Inferior parietal cortex (tissue), 1 donor: ENCODE measurements around the gene DOCK2.

Experiments used
- DNase-seq: peaks from one replicate; pipeline ENCODE4 v3.0.0-alpha.2; 2016; ENCODE audit errors: extremely low spot score

The DOCK2 gene

DNA sequence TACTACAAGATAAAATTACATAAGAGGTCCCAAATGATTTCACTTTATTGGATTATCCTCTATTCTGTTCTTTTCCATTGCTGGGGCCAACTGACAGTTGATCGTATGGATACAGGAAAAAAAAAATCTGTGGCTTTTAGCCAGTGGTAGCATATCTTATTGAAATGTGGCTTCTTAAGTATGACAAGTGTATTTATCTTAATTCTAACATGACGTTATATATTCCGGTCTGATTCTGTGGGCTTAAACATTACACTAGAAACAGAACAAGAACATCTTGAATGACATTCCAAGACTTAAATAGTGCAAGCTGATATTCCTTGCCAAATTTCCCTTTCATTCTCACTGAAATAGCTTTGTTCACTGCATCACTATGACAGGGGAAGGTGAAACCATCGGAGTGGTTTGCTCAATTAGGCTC lies 225.3 kb downstream of the DOCK2 start:
- no peak for DNase-seq

DNA sequence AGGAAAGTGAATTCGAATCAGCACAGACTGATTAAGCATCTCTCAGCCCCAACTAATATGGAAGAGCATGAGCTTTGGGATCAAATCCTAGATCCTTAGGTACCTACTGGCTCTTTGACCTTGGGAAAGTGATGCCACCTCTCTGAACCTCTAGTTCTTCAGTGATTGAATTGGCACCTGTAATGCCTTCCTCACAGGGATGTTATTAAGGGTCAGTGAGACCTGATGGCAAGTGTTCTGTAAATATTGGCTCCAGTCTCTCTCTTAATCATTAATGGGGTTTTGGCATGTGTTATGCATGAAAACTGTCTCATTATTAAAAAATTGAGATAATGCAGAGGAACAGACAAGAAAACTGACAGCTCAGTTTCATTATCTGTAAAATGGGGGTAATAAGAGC lies 227.4 kb downstream of the DOCK2 start:
- DNase-seq, result no peak

DNA sequence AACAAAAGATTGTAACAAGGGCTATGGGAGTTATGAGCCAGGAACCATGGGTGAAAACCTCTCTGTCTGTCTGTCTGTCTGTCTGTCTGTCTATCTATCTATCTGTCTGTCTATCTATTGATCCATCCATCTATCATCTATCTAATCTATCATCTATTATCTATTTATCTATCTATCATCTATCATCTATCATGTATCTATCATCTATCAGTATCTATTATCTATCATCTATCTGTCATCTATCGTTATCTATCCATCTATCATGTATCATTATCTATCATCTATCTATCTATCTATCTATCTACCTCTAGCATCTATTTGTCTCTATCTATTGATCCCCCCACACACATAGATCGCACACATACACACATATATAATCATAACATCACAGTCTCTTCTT lies 230.3 kb downstream of the DOCK2 start:
- DNase-seq, result no peak

DNA sequence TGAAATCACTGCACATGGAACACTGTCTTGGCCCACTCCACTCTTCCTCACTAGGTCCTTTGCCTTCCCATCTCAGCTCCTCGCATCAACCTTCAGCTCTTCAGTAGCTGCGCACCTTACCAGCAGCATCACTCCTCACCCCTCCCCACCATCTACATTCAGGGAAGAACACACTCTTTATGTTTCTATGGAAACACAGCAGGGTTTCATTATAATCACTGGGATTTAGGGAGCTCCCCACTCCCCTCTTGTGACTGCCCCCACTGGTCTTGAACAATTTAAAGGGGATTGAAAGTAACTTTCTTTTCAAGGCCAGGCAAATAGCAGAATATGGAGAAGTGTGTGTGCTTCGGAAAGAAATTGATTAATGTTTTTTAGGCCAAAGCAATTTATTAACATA lies 232.0 kb downstream of the DOCK2 start:
- no peak for DNase-seq

DNA sequence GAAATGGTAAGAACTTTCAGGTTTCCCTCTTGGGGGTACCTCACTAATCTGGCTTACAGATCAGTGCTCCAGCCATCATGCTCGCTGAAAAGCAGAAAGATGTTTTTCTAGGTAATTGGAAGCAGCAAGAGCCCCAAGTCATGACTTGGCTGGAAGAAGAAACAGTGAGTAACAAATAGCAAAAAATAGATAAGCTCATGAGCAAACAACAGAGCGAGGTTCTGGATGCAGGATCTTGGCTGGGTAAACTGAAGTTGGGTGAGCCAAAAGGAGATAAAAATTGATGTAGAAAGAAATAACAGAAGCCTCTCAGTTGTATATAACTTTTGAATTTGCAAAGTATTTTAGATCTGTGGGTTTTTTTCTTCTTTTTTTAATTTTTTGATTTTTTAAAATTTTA lies 233.1 kb downstream of the DOCK2 start:
- DNase-seq, result no peak

DNA sequence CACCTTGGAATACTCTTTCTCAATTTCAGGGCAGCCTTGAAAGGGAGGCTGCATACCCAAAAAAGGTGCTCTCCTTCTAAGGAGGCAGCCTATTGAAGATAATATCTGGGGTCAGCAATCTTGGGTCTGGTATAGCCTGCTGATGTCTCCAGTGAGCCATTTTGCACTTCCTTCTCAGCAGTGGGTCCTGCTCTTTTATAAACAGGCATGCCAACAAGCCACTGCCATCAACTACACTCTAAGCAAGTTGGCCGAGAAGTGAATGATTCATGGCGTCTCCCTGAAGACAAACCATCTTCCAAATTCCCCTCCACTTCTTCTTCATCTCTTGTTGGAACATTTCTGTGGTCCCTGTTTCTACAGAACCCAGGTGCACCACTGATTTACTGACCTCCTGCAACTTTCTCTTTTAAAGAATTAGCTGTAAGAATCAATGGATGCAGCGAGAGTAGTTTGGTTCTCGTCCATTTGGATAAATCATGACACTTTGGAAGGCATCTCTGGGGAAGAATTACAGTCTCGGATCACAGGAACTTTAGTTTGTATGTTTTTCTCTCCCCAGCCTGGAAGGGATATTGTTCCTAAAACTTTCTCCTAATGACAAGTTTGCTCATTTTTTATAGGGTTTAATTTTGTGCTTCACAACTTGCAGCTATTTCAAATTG lies 234.9 kb downstream of the DOCK2 start:
- DNase-seq, result no peak

DNA sequence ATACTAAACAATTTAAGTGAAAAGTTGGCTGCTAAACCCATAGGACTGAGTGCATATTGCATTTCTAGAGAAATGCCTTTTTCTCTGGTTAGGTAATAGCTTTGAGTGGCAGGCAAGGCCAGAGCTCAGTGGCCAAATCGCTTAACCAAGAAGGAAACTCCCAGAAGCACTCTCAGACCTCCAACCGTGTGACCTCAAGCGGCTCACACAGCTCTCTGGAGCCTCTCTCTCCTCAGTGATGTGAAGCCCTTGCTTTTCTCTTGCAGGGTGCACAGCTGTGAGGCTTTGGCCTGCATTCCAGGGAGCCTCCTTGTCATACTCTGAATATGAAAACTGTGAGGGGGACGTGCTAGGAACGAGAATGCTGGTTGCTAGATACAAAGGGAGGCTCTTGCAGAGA lies 236.6 kb downstream of the DOCK2 start:
- DNase-seq, result peak; percentile 57

DNA sequence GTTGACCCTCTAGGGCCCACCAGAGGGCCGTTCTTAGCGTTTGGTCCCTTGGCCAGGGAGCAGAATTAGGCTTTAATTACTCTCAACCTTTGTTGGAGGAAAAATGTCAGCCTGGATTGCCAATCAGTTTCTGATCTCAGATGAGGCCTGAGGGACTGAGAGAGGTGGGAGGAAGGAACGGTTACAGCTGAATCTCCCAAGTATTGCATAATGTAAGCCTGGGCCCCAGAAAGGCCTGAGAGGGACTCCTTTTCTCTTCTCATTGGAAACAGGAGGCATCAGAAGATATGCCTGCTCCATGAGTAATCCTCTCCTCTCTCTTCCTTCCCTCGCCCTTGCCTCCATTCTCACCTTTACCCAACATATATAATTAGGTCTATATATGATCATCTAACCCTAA lies 237.5 kb downstream of the DOCK2 start:
- no peak for DNase-seq

DNA sequence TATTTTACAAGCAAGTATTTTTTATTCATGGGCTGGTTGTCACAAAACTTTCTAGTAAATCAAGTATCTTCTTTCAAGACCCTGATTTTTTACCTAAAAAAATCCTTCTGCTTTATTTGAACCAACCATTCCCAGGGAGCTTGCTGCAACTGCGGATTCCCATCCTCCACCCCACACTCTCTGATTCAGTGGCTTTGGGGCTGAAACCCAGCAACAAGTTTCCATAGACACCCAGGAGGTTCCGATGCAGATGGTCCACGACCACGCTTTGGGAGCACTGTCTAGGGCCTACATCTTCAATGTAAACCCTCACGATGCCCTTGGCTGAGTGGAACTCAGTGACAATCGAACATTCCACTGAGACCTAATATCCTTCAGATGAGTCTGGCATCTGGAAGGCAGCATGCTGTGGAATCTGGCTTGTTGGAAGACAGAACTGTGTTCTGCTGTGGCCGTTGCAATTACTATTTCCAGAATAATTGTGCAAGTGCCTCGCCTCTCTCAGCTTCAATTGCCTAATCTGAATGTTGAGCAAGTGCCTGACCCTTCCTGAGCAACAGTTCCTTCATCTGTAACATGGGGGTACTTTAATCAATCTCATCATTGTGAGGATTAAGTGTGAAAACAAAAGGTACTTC lies 238.1 kb downstream of the DOCK2 start:
- DNase-seq, result no peak

DNA sequence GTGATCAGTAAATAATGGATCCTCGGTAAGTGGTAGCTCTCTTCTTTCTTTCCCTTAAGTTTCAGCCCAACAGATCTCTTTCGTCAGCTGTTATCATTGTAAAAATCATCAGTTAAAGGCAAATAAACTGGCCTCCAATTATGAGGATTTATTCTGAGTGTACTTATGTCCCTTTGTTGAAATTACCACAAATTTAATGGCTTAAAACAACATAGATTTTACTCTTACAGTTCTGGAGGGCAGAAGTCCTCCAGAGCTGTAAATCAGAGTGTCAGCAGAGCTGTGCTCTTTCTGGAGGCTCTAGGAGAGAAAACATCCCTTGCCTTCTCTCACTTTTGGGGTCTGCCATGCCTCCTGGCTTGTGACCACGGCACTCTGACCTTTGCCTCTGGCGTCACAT lies 238.7 kb downstream of the DOCK2 start:
- DNase-seq, result no peak

DNA sequence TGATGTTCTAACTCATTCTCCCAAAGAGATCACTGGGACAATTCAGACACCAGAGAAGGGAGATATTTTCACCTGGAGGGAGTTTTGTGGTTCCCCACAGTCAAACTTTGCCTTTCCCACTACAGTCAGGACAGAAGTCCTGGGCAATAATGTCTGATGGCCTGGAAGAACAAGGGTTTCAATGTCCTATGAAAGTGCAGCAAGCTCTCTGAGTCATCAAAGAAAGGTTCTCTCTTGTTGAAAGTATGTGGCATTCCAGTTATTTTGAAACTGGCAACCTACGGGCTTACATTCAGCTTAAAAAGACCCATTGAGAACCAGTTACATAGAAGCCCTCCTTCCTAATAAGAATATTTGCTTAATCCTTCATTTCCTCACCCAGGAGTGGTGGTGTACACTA lies 239.3 kb downstream of the DOCK2 start:
- DNase-seq, result no peak

DNA sequence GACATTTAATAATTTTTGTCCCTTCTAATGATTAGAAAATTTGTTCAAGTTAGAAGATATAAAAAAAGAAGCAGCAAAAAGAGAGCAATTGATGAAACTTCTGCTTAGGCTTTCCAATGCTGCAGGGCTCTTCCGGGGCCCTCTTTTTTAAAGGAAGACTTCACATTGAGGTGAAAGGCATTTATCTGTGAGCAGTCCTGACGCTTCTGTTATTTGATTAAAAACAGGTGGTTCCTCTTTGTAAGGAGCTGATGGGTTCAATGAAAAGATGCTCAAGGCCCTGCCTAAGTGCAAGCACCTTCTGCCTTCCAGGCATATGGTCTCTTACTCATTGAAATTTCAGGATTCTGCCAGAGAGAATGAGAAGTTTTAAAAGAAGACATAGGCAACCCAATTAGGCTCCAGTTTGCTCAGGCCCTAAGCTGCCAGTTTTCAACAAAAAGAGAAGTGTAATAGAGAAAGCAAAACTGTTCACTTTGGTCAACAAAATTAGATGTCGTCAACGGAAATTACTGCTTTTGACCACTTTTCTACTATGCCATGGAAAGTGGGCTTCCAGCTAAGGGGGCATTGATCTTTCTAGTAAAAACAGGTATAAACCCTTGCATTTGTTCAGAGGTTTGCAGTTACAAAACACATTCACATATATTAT lies 243.1 kb downstream of the DOCK2 start:
- DNase-seq, result no peak

DNA sequence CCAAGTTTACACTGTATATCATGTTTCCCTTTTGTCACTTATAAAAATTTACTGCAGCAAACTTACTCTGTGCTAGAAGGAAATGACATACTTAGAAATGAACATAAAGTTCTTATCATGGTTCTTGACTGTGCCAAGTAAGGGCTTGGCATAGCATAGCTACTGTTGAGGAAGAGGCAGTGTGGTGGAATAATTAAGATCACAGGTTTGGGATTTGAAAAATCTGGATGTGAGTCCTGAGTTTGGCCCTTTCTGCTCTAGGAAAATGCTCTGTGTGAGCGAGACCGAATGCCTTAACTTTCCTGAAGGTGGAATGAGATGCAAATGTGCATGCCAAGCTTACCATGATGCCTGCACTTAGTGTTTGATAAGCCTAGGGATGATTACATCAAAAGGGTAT lies 243.7 kb downstream of the DOCK2 start:
- no peak for DNase-seq

DNA sequence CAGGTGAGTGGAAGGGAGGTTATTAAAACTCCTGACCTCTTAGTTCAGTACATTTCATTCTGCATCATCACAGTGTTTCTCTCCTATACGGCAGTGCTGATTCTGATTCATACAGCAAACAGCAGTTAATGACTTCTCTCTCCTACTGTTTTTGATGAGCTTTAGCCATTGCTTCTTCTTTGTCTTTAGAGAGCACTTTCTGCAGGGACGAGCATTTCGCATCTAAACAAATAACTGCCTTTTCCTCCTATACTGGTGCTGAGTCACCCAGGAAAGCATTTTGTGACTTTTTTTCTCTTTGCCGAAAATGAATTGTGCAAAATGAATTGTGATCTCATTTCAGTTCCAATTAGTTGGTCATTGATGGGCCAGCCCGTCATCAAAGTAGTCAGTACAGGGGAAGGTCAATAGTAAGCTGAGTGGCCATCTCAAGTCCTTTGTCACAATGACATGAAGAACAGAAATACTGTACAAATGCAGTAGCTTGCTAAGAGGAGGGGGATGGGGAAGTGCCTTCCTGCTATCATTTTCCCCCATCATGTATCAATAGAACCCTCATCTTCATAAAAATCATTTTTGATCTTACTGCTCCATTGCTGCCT lies 244.7 kb downstream of the DOCK2 start:
- DNase-seq, result no peak

DNA sequence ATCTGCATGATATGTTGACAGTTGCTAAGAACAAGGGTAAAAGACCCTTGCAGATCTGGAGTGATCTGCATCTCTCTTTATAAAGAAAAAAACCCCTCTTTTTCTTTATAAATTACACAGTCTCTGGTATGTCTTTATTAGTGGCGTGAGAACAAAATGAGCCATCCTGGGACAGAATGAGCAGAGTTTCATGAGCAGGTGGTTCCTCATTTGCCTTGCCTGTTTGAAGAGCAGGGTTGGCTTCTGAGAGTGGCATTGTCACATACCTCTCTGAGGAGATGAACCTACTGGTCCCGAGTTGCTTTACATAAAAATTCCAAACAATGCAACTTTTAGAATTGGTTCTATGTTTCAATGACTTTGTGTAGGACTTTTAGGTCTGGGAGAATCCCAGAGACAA lies 249.0 kb downstream of the DOCK2 start:
- no peak for DNase-seq

DNA sequence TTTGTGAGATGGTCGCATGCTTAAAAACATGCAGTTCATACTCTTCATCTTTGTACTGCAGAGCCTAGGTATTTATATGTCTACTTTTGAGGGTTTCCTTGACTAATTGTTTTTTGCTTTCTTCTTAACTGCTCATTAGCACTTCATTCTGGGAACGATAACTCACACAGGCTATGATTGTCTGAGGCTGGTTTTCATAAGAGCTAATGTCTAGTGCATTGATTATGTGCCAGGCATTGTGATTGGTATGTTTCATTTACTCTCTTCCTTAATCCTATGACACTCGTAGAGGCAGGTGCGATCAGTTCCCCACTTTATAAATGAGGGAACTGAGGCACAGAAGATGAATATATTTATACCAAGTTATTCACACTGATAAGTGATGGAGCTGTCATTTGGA lies 249.6 kb downstream of the DOCK2 start:
- no peak for DNase-seq

DNA sequence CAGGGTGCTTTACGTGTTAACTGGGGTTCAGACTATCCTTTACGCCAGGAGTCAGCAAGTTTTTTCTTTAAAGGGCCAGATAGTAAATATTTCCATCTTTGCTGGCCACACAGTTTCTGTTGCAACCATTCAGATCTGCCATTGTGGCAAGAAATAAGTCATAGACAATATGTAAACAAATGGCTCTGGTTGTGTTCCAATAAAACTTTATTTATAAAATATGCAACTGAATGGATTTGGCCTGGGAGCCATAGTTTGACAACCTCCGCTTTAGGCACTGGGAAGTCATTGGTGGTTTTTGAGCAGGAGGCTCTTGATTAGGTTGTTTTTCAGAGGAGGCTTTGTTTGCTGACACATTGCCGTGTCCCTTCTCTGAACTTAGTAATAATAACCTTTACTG lies 252.5 kb downstream of the DOCK2 start:
- no peak for DNase-seq

DNA sequence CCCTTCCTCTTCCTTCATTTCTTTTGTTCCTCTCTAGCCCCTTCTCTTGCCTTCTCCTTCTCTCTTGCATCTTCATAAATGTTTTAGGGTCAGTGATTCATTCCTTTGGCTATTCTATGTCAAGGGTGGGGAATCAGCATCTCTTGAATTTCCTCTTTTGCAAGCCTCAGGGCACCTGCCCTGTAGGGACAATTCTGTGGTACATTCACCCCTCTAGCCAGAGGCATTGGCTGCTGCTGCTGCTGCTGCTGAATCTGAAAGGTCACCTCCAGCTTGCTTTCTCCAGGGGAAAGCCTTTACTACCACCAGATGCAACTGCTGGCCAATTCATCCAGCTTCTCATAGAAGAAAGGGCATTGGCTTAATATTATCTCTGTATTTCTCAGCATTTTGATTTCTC lies 255.9 kb downstream of the DOCK2 start:
- DNase-seq, result no peak

DNA sequence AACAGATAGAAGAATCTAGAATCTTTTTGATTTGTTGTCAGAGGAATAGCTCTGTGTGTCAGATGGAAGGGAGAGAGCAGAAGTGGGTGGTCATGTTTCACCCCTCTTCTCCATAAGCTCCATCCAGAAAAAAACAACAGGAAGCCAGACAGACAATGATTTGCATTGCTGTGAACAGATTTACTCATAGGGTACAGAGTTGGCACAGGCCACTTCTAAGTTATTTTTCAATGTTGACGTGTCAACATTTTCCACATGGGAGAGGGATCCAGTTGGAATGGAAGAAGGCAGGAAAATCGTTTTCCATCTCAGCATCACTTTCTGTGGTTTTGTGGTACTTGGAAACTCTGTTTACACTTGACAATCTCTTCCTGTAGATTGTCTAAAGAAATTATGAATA lies 256.5 kb downstream of the DOCK2 start:
- no peak for DNase-seq

DNA sequence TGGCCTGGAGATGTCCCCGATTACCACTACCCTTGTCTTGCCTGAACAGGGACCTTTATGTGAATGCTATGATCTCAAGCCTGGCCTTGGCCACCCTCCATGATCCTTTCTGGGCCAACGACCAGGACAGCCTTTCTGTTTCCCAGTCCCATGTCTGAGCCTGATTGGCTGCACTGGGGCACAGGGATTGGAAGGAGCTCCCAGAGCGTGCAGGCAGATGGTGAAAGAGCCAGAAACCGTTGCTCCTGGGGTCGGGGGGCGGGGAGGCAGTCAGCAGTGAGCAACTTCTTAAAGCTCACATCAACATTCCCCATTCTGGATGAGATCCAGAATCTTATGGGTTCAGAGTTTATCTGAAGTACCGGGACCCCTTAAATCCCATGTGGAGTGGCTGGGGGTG lies 258.9 kb downstream of the DOCK2 start:
- DNase-seq, result peak; percentile 85

DNA sequence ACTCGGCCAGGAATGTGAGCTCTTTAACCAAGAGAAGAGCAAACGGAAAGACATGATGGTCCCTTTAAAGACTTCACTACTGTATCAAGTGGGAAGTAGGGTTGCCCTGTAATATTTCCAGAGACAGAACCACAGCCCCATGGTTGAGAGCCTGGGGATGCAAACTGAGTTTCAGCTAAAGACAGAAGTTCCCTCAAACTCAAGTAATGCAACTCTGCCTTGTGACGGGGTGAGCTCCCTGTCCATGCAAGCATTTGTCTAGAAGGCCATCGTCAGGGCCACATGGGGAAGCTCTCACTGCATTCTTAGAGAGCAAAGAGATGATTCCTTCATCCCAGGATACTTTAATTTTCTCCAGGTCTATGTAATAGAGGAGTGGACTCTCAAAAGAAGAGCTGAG lies 260.4 kb downstream of the DOCK2 start:
- DNase-seq, result no peak

DNA sequence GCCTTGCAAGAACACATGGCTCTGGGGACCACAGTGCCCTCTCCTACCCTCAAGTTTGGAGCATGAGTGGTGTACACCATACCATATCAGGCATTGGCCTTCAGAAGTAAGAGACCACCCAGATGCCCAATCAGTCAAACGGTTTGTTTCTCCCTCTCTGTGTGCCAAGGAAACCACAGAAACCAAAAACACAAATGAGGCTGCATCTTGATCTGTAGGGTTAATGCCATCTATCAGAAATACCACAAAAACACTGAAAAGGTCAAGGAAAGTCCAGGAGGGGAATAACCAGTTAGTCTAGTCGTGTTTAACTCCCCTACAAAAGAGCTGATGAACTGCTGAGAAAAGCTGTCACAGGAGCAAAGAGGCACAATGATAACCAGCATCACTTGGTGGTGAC lies 264.8 kb downstream of the DOCK2 start:
- DNase-seq, result no peak

DNA sequence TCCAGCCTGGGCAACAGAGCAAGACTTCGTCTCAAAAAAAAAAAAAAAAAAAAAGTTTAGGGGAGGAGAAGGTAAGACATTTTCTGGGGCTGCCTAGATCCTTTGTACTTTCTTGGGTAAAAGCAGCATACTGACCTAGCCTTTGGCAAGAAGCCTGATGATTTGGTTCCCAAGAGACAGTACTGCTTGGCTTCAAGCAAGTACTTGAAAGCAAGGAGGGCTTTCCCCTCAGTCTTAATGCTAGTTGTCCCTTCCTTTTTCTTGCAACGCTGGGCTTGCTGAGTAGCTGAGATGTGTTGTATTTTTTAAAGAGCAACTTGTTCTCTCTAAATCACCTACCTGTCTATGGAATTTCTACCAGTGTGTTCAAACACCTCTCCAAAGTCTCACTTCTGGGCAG lies 267.0 kb downstream of the DOCK2 start:
- no peak for DNase-seq
